A549 (cell line): ENCODE measurements around the gene TSPAN18. TPM values are rescaled to one million over a fixed set of nuclear protein-coding genes. Genes with fewer than 3 reads are reported as not detected.

Experiments
- ATAC-seq, 2 experiments: fragments of 200-7000 bp in 1 of 2; fragments of >200 bp in 1 of 2; cut with Nextera tagmentation in 1 of 2; cut with Tn5 transposase in 1 of 2; 3 replicates each; pipeline versions ENCODE4 v1.8.0 to v1.9.1; 2018 to 2020; ENCODE audit warnings: mild to moderate bottlenecking in 1 of 2, moderate library complexity in 1 of 2
- CTCF ChIA-PET: fragments of 300-600 bp; sonication (Branson Sonifier 250); formaldehyde crosslinking; extraction: SDS; loops from one replicate; lab custom pipeline; 2021; ENCODE audit warnings: antibody characterized with exemption, inconsistent platforms; lab: Yijun Ruan, JAX
- POLR2A ChIA-PET: fragments of 350-600 bp; formaldehyde crosslinking; extraction: SDS; loops from one replicate; lab custom pipeline; 2021; ENCODE audit warnings: antibody characterized with exemption, inconsistent platforms; lab: Yijun Ruan, JAX
- DNase-seq, 2 experiments: peaks; one replicate each; pipeline versions ENCODE4 v3.0.0 to v3.0.0-alpha.2; 2011 to 2016; ENCODE audit warnings: low read depth in 1 of 2, low spot score in 1 of 2
- FAIRE-seq: peaks from 2 replicates; lab custom pipeline; 2011; peaks lifted over from hg19 to GRCh38; lab: Jason Lieb, UNC
- H3K27ac ChIP-seq, 2 experiments: fragments of >200 bp; sonication (Bioruptor Twin); formaldehyde crosslinking; 3 replicates each; pipeline ENCODE4 v1.5.1; 2016 to 2017
- H3K4me1 ChIP-seq: fragments of >200 bp; sonication (Bioruptor Twin); formaldehyde crosslinking; 3 replicates; pipeline ENCODE4 v1.6.1; 2016
- H3K4me2 ChIP-seq: fragments of >200 bp; sonication (Bioruptor Twin); formaldehyde crosslinking; 3 replicates; pipeline ENCODE4 v1.6.1; 2016
- H3K4me3 ChIP-seq: fragments of >200 bp; sonication (Bioruptor Twin); formaldehyde crosslinking; 3 replicates; pipeline ENCODE4 v1.5.1; 2016
- H3K9me3 ChIP-seq: fragments of >200 bp; sonication (Bioruptor Twin); formaldehyde crosslinking; 3 replicates; pipeline ENCODE4 v1.6.1; 2016
- EHF ChIP-seq: fragments of 250-450 bp; sonication (Bioruptor Pico); IDR thresholded peaks from 2 replicates; pipeline ENCODE4 v1.5.0; 2020; ENCODE audit warnings: mild to moderate bottlenecking
- EP300 ChIP-seq, 2 experiments: fragments of >200 bp; sonication (Bioruptor Twin); formaldehyde crosslinking; IDR thresholded peaks; 2 replicates in 1 of 2; 3 replicates in 1 of 2; pipeline ENCODE4 v1.6.1; 2016 to 2017
- FOSB ChIP-seq: fragments of 250-450 bp; sonication (Bioruptor Pico); IDR thresholded peaks from 2 replicates; pipeline ENCODE4 v1.5.0; 2020; ENCODE audit warnings: mild to moderate bottlenecking, moderate library complexity
- FOSL2 ChIP-seq, 2 experiments: fragments of 450-650 bp in 1 of 2; fragments of >200 bp in 1 of 2; sonication (Bioruptor Twin) in 1 of 2; formaldehyde crosslinking; IDR thresholded peaks; 2 replicates each; pipeline versions ENCODE4 v1.5.0 to v1.6.1; 2016 to 2020; ENCODE audit warnings: mild to moderate bottlenecking in 1 of 2, moderate library complexity in 1 of 2
- HEYL ChIP-seq: fragments of 250-450 bp; sonication (Bioruptor Pico); IDR thresholded peaks from 2 replicates; pipeline ENCODE4 v1.8.0; 2021; ENCODE audit warnings: mild to moderate bottlenecking, moderate library complexity
- HMGXB4 ChIP-seq: fragments of 250-450 bp; sonication (Bioruptor Pico); IDR thresholded peaks from 2 replicates; pipeline ENCODE4 v1.5.0; 2021; ENCODE audit warnings: mild to moderate bottlenecking, moderate library complexity, borderline replicate concordance
- JUN ChIP-seq, 2 experiments: fragments of >200 bp; sonication (Bioruptor Twin); formaldehyde crosslinking; IDR thresholded peaks; 2 replicates in 1 of 2; 3 replicates in 1 of 2; pipeline ENCODE4 v1.6.1; 2016 to 2017
- JUNB ChIP-seq: fragments of >200 bp; sonication (Bioruptor Twin); formaldehyde crosslinking; IDR thresholded peaks from 2 replicates; pipeline ENCODE4 v1.6.1; 2016
- KDM5A ChIP-seq: fragments of 200-600 bp; sonication (generic); IDR thresholded peaks from 2 replicates; pipeline ENCODE4 v1.6.1; 2016; ENCODE audit warnings: antibody characterized with exemption, mild to moderate bottlenecking
- MAX ChIP-seq: IDR thresholded peaks from 2 replicates; pipeline ENCODE4 v1.6.1; 2012
- MYC ChIP-seq: IDR thresholded peaks from 2 replicates; pipeline ENCODE4 v1.6.1; 2012; ENCODE audit warnings: mild to moderate bottlenecking, inconsistent platforms, low read length, improper control_type of control experiment, borderline replicate concordance
- NFE2L2 ChIP-seq: fragments of 150-350 bp; conservative IDR thresholded peaks from 2 replicates; pipeline ENCODE4 v1.6.1; 2014; ENCODE audit warnings: low read length
- NPAS2 ChIP-seq: fragments of 250-450 bp; sonication (Bioruptor Pico); IDR thresholded peaks from 2 replicates; pipeline ENCODE4 v1.8.0; 2022; ENCODE audit warnings: mild to moderate bottlenecking, moderate library complexity, borderline replicate concordance
- RAD21 ChIP-seq, 2 experiments: fragments of >200 bp in 1 of 2; sonication (Bioruptor Twin) in 1 of 2; formaldehyde crosslinking in 1 of 2; IDR thresholded peaks in 1 of 2; conservative IDR thresholded peaks in 1 of 2; 2 replicates in 1 of 2; 3 replicates in 1 of 2; pipeline ENCODE4 v1.6.1; 2012 to 2018; ENCODE audit warnings: inconsistent platforms in 1 of 2
- RCOR1 ChIP-seq: fragments of 150-350 bp; IDR thresholded peaks from 2 replicates; pipeline ENCODE4 v1.6.1; 2014; ENCODE audit warnings: antibody characterized with exemption, low read length, low read depth
- SREBF2 ChIP-seq: fragments of 450-650 bp; IDR thresholded peaks from 2 replicates; pipeline ENCODE4 v1.6.1; 2014; ENCODE audit warnings: mild to moderate bottlenecking, moderate library complexity
- ZC3H11A ChIP-seq: fragments of 450-650 bp; IDR thresholded peaks from 2 replicates; pipeline ENCODE4 v1.6.1; 2014; ENCODE audit warnings: antibody characterized with exemption, mild to moderate bottlenecking
- WGBS: methylation state at CpG from one replicate; pipeline ENCODE4 v1.1.6; 2017; ENCODE audit errors: missing lambda C conversion rate; 5-methylcytosine and 5-hydroxymethylcytosine counted together
- polyA plus RNA-seq, 4 experiments: library from polyadenylated mRNA; depleted of rRNA in 3 of 4; stranded (reverse); fragments of >200 nt; fragmentation: RNase III in 1 of 4; extraction: RNeasy Plus Mini Kit Qiagen cat#74134 plus additional on column Dnase treatment in 1 of 4; gene quantifications; 2 replicates in 3 of 4; 3 replicates in 1 of 4; pipeline ENCODE4 v1.2.3, GENCODE V29; 2011 to 2017
- TF ChIP-seq, protein P1 (sequence below): fragments of 200-600 bp; sonication (generic); IDR thresholded peaks from 2 replicates; pipeline ENCODE4 v1.6.1; 2016; ENCODE audit warnings: antibody characterized with exemption, mild to moderate bottlenecking, moderate library complexity
- TF ChIP-seq, protein P2 (sequence below): fragments of 450-650 bp; IDR thresholded peaks from 2 replicates; pipeline ENCODE4 v1.6.1; 2014; ENCODE audit warnings: antibody characterized with exemption
- TF ChIP-seq, protein P3 (sequence below): fragments of >200 bp; sonication (Bioruptor Twin); formaldehyde crosslinking; IDR thresholded peaks from 3 replicates; pipeline ENCODE4 v1.5.1; 2016

TSPAN18 gene
- polyA plus RNA-seq, 2 of the 4 experiments (the other 2 are of a cell fraction): 0.81 to 4.5 TPM

GRCh38 chr11:44758983-44759382 lies 32.2 kb downstream of the TSPAN18 start:
- H3K4me1 ChIP-seq: peaks cover 24% of the 10 kb centered on the region
- H3K27ac ChIP-seq: no peak overlapping the region
- 36% methylated on average over 4 of the region's 4 CpGs for WGBS
- DNase-seq: no peak
- no peak for FAIRE-seq
- CTCF ChIA-PET: interaction anchor here (1.4 to 5.5 kb wide), 3 partner anchors 16 to 136 kb away, joined by 3 to 36 read pairs (median 4); no protein-coding TSS in a partner anchor
- no peak overlapping the region for H3K4me3 ChIP-seq
- no peak for ATAC-seq
- POLR2A ChIA-PET: no interaction called here
- no peak for TF ChIP-seq RAD21 (conservative IDR thresholded peaks at IDR 0.05 in 1 of 2, IDR thresholded peaks at IDR 0.05 in 1 of 2)
- no peak for TF ChIP-seq ZC3H11A
- TF ChIP-seq, protein P1, sequence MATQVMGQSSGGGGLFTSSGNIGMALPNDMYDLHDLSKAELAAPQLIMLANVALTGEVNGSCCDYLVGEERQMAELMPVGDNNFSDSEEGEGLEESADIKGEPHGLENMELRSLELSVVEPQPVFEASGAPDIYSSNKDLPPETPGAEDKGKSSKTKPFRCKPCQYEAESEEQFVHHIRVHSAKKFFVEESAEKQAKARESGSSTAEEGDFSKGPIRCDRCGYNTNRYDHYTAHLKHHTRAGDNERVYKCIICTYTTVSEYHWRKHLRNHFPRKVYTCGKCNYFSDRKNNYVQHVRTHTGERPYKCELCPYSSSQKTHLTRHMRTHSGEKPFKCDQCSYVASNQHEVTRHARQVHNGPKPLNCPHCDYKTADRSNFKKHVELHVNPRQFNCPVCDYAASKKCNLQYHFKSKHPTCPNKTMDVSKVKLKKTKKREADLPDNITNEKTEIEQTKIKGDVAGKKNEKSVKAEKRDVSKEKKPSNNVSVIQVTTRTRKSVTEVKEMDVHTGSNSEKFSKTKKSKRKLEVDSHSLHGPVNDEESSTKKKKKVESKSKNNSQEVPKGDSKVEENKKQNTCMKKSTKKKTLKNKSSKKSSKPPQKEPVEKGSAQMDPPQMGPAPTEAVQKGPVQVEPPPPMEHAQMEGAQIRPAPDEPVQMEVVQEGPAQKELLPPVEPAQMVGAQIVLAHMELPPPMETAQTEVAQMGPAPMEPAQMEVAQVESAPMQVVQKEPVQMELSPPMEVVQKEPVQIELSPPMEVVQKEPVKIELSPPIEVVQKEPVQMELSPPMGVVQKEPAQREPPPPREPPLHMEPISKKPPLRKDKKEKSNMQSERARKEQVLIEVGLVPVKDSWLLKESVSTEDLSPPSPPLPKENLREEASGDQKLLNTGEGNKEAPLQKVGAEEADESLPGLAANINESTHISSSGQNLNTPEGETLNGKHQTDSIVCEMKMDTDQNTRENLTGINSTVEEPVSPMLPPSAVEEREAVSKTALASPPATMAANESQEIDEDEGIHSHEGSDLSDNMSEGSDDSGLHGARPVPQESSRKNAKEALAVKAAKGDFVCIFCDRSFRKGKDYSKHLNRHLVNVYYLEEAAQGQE: no peak
- TF ChIP-seq NPAS2: no peak
- TF ChIP-seq JUN (IDR thresholded peaks at IDR 0.05): no peak
- TF ChIP-seq, protein P2, sequence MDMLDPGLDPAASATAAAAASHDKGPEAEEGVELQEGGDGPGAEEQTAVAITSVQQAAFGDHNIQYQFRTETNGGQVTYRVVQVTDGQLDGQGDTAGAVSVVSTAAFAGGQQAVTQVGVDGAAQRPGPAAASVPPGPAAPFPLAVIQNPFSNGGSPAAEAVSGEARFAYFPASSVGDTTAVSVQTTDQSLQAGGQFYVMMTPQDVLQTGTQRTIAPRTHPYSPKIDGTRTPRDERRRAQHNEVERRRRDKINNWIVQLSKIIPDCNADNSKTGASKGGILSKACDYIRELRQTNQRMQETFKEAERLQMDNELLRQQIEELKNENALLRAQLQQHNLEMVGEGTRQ: no peak
- no peak for TF ChIP-seq JUNB
- TF ChIP-seq MYC: no peak
- TF ChIP-seq MAX: no peak
- TF ChIP-seq FOSL2 (IDR thresholded peaks at IDR 0.05): no peak
- TF ChIP-seq FOSL2 (CRISPR knock-in tag; IDR thresholded peaks at IDR 0.05): no peak
- TF ChIP-seq EP300 (IDR thresholded peaks at IDR 0.05): no peak
- no peak for TF ChIP-seq HEYL (CRISPR knock-in tag)
- no peak for TF ChIP-seq SREBF2
- TF ChIP-seq, protein P3, sequence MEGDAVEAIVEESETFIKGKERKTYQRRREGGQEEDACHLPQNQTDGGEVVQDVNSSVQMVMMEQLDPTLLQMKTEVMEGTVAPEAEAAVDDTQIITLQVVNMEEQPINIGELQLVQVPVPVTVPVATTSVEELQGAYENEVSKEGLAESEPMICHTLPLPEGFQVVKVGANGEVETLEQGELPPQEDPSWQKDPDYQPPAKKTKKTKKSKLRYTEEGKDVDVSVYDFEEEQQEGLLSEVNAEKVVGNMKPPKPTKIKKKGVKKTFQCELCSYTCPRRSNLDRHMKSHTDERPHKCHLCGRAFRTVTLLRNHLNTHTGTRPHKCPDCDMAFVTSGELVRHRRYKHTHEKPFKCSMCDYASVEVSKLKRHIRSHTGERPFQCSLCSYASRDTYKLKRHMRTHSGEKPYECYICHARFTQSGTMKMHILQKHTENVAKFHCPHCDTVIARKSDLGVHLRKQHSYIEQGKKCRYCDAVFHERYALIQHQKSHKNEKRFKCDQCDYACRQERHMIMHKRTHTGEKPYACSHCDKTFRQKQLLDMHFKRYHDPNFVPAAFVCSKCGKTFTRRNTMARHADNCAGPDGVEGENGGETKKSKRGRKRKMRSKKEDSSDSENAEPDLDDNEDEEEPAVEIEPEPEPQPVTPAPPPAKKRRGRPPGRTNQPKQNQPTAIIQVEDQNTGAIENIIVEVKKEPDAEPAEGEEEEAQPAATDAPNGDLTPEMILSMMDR: no peak
- no peak for TF ChIP-seq NFE2L2
- no peak for TF ChIP-seq FOSB (CRISPR knock-in tag)
- no peak for TF ChIP-seq KDM5A
- no peak for TF ChIP-seq EHF
- no peak for TF ChIP-seq HMGXB4 (CRISPR knock-in tag)
- no peak for TF ChIP-seq RCOR1
- H3K4me2 ChIP-seq: no peak overlapping the region
- H3K9me3 ChIP-seq: peaks cover 18% of the 10 kb centered on the region; the same call in 2 of the 3 replicates
